Urinary bladder (tissue), 4 donors: Measurements from ENCODE around the gene FNDC10. TPM values are rescaled to one million over a fixed set of nuclear protein-coding genes. Genes with fewer than 3 reads are reported as not detected.
"Not testable (repeated sequence)": the region's sequence is repeated elsewhere in the genome, so short reads cannot be mapped to it uniquely, and the experiment has no call there.

Experiments used
- DNase-seq: peaks from one replicate; pipeline ENCODE4 v3.0.0-alpha.2; 2015; ENCODE audit errors: extremely low spot score
- H3K27ac ChIP-seq: one replicate; pipeline ENCODE4 v1.5.1; 2013; ENCODE audit warnings: low read depth, mild to moderate bottlenecking, moderate library complexity
- H3K36me3 ChIP-seq: one replicate; pipeline ENCODE4 v1.6.1; 2013; ENCODE audit warnings: mild to moderate bottlenecking, moderate library complexity; ENCODE audit not compliant: insufficient read depth
- H3K4me1 ChIP-seq: one replicate; pipeline ENCODE4 v1.6.1; 2013; ENCODE audit warnings: mild to moderate bottlenecking, moderate library complexity; ENCODE audit not compliant: insufficient read depth
- H3K4me3 ChIP-seq: one replicate; pipeline ENCODE4 v1.5.1; 2013; ENCODE audit warnings: low read depth, low read length
- WGBS: extraction: QIAGEN DNeasy Blood & Tissue Kit; methylation state at CpG from one replicate; pipeline ENCODE4 v1.1.7; 2013; 5-methylcytosine and 5-hydroxymethylcytosine counted together
- polyA plus RNA-seq: library from polyadenylated mRNA; stranded (reverse); fragments of 200-250 nt; gene quantifications from one replicate; pipeline ENCODE4 v1.2.3, GENCODE V29; 2013
- total RNA-seq: library from RNA; depleted of rRNA; stranded (reverse); fragments of >200 nt; gene quantifications from one replicate; pipeline ENCODE4 v1.2.3, GENCODE V29; 2014
- donor health status: healthy with polysubstance abuse.
- donor health status: healthy.

FNDC10 gene
- total RNA-seq (0.58 TPM), polyA plus RNA-seq (2.2 TPM)

DNA sequence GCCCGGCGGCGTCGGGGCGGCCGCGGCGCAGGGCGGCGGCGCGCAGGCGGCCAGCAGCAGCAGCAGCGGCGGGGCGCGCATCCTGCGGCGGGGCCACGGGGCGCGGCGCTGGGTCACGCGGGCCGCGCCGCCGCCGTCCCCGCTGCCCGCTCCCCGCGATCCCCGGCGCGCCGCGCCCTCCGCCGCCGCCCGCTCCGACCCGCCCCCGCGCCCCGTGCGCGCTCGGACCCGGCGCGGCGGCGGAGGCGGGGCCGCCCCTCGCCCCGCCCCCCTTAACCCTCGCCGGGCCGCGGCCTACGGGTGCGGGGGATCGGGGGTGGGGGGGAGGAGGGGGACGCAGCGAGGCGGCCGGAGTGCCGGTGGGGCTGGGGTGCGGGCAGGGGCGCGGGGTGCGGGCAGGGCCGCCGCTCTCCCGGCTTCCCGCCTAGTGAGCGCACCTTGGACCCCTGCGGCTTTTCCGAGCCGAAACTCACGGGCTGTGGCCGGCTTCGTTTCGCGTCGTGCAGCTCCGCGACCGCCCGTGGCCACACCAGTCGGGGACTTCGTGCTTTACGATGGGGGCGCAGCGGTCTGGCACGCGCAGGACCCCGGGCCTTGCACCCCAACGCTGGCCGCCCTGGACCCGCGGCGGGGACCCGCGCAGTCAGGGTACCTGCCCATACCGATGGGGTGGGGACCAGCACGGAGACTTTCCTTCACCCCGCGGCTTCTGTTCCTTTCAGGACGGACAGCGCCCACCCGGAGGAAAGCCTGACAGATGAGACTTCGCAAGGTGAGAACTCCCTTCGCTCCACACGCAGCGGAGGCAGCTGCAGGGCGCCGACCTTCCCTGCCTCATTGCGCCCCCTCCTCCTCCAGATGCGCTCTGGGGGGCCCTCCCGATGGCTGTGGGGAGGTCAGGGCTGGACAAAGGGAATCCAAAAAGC lies at the start of gene FNDC10:
TSS of gene FNDC10 (minus strand) at position 201 of the 926 bp plus-strand sequence. CDS start at position 81, 120 bp downstream.
- WGBS = 2% methylated on average over 114 of the region's 125 CpGs
- H3K36me3 ChIP-seq = no peaks in the 10 kb centered on the region
- peak within 1 kb of the TSS; percentile 56 for H3K4me3 ChIP-seq
- no peaks in the 10 kb centered on the region for H3K4me1 ChIP-seq
- no peak within 1 kb of the TSS for H3K27ac ChIP-seq
- DNase-seq = no peak

DNA sequence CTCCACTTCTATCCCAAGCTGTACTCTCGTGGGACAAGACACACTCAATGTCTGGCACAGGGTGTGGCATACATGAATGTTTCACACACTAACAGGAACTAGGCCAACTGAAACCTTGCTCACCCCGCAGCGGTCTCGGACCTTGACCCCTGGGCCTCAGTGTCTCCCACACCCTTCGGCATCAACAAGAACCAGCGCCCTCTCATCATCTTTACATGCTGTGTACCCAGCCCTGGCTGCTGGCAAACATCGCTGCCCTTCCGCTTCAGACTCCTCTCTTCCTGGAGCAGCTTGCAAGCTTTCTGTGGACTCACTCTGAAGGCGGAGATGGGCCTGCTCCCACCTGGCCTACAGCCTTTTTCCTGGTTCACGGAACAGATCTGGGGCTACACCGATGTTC lies 48.3 kb upstream of the FNDC10 start:
- H3K4me3 ChIP-seq, DNase-seq, H3K4me1 ChIP-seq, H3K36me3 ChIP-seq, H3K27ac ChIP-seq: not testable (repeated sequence)
- 90% methylated on average over 11 of the region's 11 CpGs for WGBS

DNA sequence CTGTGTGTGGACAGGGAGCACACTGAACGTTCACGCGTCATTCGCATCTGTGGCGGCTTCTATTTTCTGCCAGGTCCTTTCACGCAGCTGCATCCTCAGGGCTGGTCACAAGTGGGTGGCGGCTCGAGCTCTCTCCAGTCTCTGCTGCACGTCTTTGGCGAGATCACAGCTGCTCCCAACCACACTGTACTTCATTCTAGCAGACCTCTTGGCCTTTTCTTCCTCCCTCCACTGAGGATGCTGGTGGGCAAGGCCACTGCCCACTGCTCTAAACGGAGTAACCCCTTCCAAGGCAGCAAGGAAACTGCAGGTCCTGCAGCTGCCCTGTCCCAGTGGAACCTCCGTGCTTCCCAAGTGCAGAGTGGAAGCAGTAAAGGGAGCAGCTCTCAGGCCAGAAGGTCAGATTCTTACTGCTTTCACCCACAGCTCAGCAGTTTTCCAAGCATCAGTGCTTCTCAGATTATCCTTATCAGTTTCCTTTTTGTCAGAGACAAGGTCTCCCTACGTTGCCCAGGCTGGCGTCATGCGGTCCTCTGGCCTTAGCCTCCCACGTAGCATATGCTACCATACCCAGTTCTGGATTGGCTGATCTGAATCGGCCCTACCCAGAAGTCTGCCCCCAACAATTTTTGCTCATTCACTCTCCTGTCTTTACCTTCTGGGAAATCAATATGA lies 47.8 kb upstream of the FNDC10 start:
- not testable (repeated sequence) for DNase-seq, H3K4me1 ChIP-seq, H3K27ac ChIP-seq, H3K4me3 ChIP-seq, H3K36me3 ChIP-seq
- WGBS = 90% methylated on average over 17 of the region's 17 CpGs

DNA sequence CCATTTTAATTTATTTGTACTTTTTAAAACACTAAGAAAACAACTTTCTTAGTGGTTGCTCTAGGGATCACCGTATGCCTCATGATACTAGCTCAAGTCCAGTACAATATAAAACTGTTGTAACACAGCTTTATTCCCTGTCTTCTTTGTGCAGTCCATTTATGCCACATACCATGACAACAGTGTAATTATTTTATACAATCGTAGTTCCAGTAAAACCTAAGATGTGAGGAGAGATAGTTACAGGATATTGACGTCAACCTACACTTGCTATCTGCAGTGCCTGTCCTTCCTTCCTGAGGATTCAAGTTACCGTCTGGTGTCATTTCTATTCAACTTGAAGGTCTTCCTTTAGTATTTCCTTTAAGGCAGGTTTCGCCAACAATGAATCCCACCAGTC lies 46.4 kb upstream of the FNDC10 start:
- 87% methylated on average over 5 of the region's 5 CpGs for WGBS
- H3K4me3 ChIP-seq, H3K27ac ChIP-seq, DNase-seq, H3K36me3 ChIP-seq, H3K4me1 ChIP-seq: not testable (repeated sequence)

DNA sequence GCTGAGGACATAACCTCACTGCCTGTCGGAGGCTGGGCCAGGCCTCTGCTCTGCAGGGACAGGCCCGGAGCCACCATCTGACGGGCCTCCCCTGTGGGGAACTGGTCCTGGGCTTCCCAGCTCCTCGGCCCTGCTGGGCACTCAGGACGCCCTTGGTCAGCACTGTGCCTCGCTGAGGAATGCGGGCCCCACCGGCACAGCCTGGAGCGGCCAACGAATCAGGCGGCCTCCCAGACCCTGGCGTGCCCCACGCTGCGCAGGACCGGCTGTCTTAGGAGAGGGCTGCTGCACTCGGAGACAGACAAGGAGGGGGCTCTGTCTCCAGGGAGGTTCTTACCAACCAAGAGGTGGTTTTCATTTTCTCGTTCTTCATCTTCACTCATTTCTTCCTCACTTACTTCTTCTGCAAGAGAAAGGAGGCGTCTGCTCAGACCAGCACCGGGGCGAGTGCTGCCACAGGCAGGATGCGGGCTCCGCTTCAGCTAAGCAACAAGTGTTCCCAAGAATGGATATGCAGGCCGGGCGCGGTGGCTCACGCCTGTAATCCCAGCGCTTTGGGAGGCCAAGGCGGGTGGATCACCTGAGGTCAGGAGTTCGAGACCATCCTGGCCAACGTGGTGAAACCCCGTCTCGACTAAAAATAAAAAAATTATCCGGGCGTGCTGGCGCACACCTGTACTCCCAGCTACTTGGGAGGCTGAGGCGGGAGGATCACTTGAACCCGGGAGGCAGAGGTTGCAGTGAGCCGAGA lies 41.0 kb upstream of the FNDC10 start:
- H3K4me1 ChIP-seq, H3K4me3 ChIP-seq, H3K27ac ChIP-seq, H3K36me3 ChIP-seq, DNase-seq: not testable (repeated sequence)
- WGBS = 94% methylated on average over 30 of the region's 38 CpGs

DNA sequence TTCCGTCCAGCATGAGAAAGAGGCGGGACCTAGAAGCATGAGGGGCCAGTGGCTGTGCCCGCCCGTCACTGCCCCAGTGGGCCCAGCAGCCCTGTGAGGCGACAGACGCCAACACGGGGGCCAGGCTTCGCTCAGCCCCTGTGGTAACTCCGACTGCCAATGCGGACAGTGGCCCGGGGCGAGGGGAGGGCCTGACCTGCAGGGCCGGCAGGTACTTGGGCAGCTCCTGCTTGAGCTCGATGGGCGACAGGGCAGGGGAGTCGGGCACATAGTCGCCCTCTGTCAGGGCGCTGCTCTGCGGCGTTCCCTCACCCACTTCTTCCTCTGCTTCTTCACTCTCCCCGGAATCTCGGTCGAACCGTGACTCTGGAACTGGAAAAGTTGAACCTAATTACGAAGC lies 40.1 kb upstream of the FNDC10 start:
- DNase-seq, H3K27ac ChIP-seq, H3K4me3 ChIP-seq, H3K4me1 ChIP-seq, H3K36me3 ChIP-seq: not testable (repeated sequence)
- 95% methylated on average over 21 of the region's 25 CpGs for WGBS

DNA sequence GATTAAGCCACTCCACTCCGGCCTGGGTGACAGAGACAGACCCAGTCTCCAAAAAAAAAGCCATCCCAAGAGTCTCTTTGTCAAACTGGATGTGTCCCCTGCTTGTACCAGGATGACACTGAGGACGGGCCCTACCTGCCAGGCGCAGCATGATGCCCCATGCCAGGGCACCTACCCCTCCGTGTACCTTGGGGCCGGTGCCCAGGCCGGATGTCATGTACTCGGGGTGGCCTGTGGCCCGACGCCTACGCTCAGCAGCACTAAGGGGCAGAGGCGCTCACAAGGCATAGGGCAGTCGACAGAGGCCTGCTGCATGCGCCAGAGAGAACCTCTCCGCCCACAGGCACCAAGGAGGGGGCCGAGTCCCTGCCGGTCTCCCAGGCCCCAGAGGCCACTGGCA lies 39.4 kb upstream of the FNDC10 start:
- H3K4me1 ChIP-seq, DNase-seq, H3K27ac ChIP-seq, H3K4me3 ChIP-seq, H3K36me3 ChIP-seq: not testable (repeated sequence)
- 94% methylated on average over 15 of the region's 16 CpGs for WGBS

DNA sequence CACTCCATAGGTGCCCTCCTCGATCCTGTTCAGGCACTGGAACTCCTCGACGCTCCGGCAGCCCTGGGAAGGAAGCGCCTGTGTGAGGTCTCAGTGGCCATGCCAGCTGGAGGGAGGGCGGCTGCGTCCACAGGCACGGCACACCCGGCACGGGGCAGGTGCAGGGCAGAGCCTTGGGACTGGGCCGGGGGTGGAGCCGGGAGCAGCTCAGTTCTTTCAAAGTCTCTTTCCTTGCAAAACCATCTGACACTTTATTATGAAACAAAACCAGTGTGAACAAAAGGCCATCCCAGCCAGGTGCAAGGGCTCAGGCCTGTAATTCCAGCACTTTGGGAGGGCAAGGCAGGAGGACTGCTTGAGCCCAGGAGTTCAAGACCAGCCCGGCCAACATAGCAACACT lies 38.6 kb upstream of the FNDC10 start:
- H3K27ac ChIP-seq, H3K4me3 ChIP-seq, H3K36me3 ChIP-seq, DNase-seq, H3K4me1 ChIP-seq: not testable (repeated sequence)
- WGBS = 97% methylated on average over 9 of the region's 13 CpGs

DNA sequence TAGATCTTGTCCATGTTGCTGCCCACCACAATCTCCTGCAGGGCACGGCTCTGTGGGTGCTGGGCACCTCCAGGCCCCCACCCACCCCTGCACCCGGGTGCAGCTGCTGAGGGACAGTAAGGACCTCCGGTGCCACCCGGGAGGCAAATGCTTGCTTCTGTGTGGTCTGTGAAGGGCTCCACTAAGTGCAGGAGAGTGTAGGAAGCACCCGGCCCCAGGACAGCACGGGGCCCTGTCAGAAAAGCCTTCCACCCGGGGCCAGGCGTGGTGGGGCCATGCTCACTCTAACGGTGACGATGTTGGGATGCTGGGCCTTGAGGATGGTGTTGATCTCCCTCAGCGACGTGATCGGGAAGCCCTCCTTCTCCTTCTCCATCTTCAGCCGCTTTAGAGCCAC lies 37.5 kb upstream of the FNDC10 start:
- not testable (repeated sequence) for H3K27ac ChIP-seq, H3K36me3 ChIP-seq, H3K4me1 ChIP-seq, H3K4me3 ChIP-seq, DNase-seq
- 88% methylated on average over 14 of the region's 14 CpGs for WGBS

DNA sequence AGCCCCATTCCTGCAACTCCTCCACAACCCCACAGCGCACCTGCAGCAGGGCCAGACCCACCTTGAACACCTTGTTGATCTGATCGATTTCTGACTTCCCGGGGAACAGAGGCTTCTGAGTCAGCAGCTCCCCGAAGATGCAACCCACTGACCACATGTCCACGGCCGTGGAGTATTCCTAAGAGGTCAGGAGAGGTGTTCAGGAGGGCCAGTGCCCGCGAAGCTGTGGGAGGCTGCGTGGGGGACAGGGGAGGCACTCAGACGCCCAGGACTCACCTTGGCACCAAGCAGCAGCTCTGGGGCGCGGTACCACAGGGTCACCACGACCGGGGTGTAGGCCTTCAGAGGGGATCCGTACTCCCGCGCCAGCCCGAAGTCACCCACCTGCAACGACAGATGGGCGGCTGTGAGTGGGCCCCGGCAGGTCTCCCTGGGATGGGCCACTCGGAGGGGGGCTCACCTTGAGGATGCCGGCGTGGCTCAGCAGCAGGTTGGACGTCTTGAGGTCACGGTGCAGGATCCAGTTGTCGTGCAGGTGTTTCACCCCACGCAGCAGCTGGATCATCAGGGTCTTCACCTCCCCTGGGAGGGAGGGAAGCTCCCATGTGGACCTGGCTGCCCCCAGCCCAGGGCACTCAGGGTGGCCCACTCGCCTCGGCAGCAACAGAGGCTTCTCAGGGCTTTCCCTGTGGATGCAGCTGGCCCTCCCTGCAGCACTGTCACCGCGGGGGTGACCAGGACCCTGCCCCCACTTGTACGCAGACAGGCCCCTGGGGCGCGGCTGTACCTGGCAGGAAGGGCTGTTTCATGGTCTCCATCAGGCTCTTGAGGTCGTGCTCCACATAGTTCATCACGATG lies 36.9 kb upstream of the FNDC10 start:
- H3K4me1 ChIP-seq, DNase-seq, H3K36me3 ChIP-seq, H3K4me3 ChIP-seq, H3K27ac ChIP-seq: not testable (repeated sequence)
- WGBS = 91% methylated on average over 37 of the region's 37 CpGs

DNA sequence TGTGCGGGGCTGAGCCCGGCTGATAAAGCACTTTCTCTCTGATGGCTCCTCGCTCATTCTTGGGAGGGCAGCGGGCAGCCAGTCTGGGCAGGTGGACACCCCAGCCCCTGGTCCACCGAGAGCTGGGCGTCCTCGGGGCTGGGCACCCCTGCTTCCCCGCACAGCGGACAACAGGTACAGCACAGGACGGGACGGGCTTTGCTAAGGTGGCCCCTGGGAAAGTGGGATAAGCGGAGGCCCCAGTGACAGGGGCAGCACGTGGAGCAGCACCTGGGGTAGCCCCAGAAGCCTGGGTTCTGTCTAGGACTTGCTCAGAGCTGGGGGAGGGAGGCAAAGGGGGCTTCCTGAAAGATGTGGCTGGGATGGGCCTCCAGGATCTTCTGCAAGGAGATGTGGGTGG lies 34.7 kb upstream of the FNDC10 start:
- H3K4me1 ChIP-seq, DNase-seq: not testable (repeated sequence)
- WGBS = 93% methylated on average over 9 of the region's 13 CpGs

DNA sequence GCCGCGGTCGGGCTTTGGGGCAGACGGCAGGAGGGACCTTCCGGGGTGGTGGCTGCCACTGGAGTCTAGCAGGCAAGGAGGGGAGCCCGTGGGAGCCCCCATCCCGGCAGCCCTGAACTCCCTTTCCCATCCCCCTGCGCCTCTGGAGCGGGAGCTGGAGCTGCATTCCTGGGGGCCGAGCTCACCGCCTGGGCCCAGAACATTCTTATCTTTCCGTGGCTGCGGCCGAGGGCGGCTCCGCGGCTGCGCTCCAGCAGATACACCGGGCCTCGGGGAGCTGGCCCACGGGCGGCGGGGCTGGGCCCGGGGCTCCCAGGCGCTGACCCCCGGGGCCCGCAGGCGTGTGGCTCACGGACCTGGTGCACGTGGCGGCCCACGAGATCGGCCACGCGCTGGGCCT lies 33.5 kb upstream of the FNDC10 start:
- H3K4me1 ChIP-seq, H3K27ac ChIP-seq, DNase-seq, H3K36me3 ChIP-seq, H3K4me3 ChIP-seq: not testable (repeated sequence)
- WGBS = no CpG with 5 or more reads among the region's 35 CpGs

More for the DNA sequence above, 34.7 kb upstream of the FNDC10 start:
- not testable (repeated sequence) for H3K36me3 ChIP-seq, H3K27ac ChIP-seq, H3K4me3 ChIP-seq
